ENCODE data around the gene SCG2. TPM values are rescaled to one million over a fixed set of nuclear protein-coding genes. Genes with fewer than 3 reads are reported as not detected.
A peak's percentile ranks its signal among the peaks of the same experiment; 100 is the strongest.

The SCG2 gene
- total and polyA plus RNA-seq, 2 of the 4 experiments (the other 2 are of a cell fraction), result 0.36 to 0.46 TPM

DNA sequence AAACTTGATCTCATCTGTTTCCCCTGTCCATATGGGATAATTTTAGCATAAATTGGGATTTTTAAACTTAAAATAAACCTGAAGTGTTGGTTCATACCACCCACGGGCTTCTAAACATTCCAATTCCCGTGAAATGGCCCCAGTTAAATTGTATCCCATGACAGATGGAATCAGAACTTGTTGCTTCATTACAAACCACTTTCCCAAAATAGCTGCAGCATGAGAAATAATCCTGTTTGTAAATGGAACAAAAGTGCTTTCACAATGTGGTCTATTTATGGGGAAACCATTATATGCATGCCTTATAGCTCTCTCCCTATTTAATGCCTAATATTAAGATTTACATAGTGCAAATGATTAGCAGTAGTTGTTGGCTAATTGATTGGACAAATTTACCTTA, 15.9 kb downstream of the SCG2 start:
- ATAC-seq (ENCODE audit: low read depth) (peak; percentile 57), DNase-seq (peak; percentile 88)
- Histone ChIP-seq H4K5ac (ENCODE audit: low read depth, low read length) (no peak overlapping the region), H2BK120ac (ENCODE audit: low read depth, low read length) (no peak overlapping the region), H3K4me1 (ENCODE audit: control insufficient read depth, insufficient read depth, low read length) (peaks cover 6% of the 10 kb centered on the region), H4K8ac (ENCODE audit: low read depth in 2 of 2, low read length in 2 of 2) (no peak overlapping the region), H2AK5ac (ENCODE audit: low read depth, low read length) (no peak overlapping the region), H4K20me1 (ENCODE audit: insufficient read depth, low read length) (no peaks in the 10 kb centered on the region), H3K4me2 (ENCODE audit: low read depth, low read length) (peak overlapping the region; percentile 42; the same call in 1 of the 2 replicates), H3K23ac (ENCODE audit: low read depth, low read length) (no peak overlapping the region), H3K56ac (ENCODE audit: extremely low read depth, insufficient read depth, low read length) (no peak overlapping the region), H3K79me1 (ENCODE audit: low read depth in 1 of 2, low read length in 2 of 2) (no peaks in the 10 kb centered on the region), H3K27me3 (ENCODE audit: control insufficient read depth, insufficient read depth, low read length) (no peaks in the 10 kb centered on the region), H3K4me3 (ENCODE audit: insufficient read depth, low read depth, low read length) (no peak overlapping the region), H2BK5ac (ENCODE audit: low read depth, low read length, poor library complexity, severe bottlenecking) (no peak overlapping the region), H3K36me3 (ENCODE audit: control insufficient read depth, insufficient read depth, low read length) (no peaks in the 10 kb centered on the region), H3K18ac (ENCODE audit: low read depth, low read length) (no peak overlapping the region), H3K9me3 (ENCODE audit: control insufficient read depth, insufficient read depth, low read length) (no peaks in the 10 kb centered on the region), H3K4ac (ENCODE audit: low read depth, low read length) (no peak overlapping the region), H3K14ac (replicated peaks; ENCODE audit: low read depth, low read length) (no peak overlapping the region), H4K91ac (ENCODE audit: insufficient read depth, low read depth, low read length) (no peak overlapping the region), H3K9ac (ENCODE audit: low read depth, low read length) (no peak overlapping the region), H2AK9ac (replicated peaks; ENCODE audit: low read depth, low read length, poor library complexity) (no peak overlapping the region), H3K9me1 (ENCODE audit: insufficient read depth, low read length) (no peaks in the 10 kb centered on the region), H2BK20ac (ENCODE audit: low read depth, low read length) (no peak overlapping the region), H2BK15ac (ENCODE audit: low read depth, low read length) (no peak overlapping the region), H2AFZ (replicated peaks; ENCODE audit: low read length, poor library complexity) (no peak overlapping the region), H3K27ac (ENCODE audit: insufficient read depth, low read length) (no peak overlapping the region)
- no CpG with 5 or more reads among the region's 2 CpGs for WGBS, 2 experiments (ENCODE audit: extremely low coverage in 2 of 2, insufficient read length in 1 of 2)
- CTCF ChIA-PET, result no interaction called here
- intact Hi-C loops (cut with micrococcal nuclease) (no loop called here), dilution Hi-C loops (cut with HindIII; ENCODE audit: low sequenced_read_pairs, unreplicated experiment) (no loop called here), in situ Hi-C loops (cut with MboI; ENCODE audit: low sequenced_read_pairs) (loop anchor here (25.0 kb wide), 1 partner anchor 976 kb away; no protein-coding TSS in a partner anchor)
- no TSS peak for BruUV-seq (replicated peaks)
- POLR2A ChIA-PET (ENCODE audit: unreplicated experiment), result no interaction called here
- TF ChIP-seq RAD21 (IDR thresholded peaks at IDR 0.05; ENCODE audit: low read length), result no peak
- no peak for TF ChIP-seq MAFK (IDR thresholded peaks at IDR 0.05; ENCODE audit: low read depth, low read length)
- no peak for TF ChIP-seq RFX5 (IDR thresholded peaks at IDR 0.05; ENCODE audit: low read depth, low read length)
- TF ChIP-seq CEBPB (IDR thresholded peaks at IDR 0.05; ENCODE audit: low read depth, low read length), result peak; percentile 93
- no peak for TF ChIP-seq RCOR1 (IDR thresholded peaks at IDR 0.05; ENCODE audit: insufficient replicate concordance, low read length)
- no peak for TF ChIP-seq POLR2A (IDR thresholded peaks at IDR 0.05; ENCODE audit: low read depth, low read length)

All from IMR-90 (cell line).